Epithelial cell of proximal tubule (primary cell): Measurements from ENCODE around the gene XRCC3. TPM values are rescaled to one million over a fixed set of nuclear protein-coding genes. Genes with fewer than 3 reads are reported as not detected.

Experiments used
- DNase-seq: peaks from one replicate; pipeline ENCODE4 v3.0.0-alpha.2; 2011; ENCODE audit warnings: low read depth
- H3K4me3 ChIP-seq: 2 replicates; pipeline ENCODE4 v1.5.1; 2011; ENCODE audit warnings: low read depth, mild to moderate bottlenecking, low read length
- CTCF ChIP-seq: conservative IDR thresholded peaks from 2 replicates; pipeline ENCODE4 v1.5.1; 2012; ENCODE audit warnings: low read depth, mild to moderate bottlenecking, low read length
- total RNA-seq: library from RNA; depleted of rRNA; stranded (reverse); fragments of >200 nt; gene quantifications from 2 replicates; pipeline ENCODE4 v1.2.3, GENCODE V29; 2015

Gene XRCC3
- total RNA-seq, 1 donor from 2014 or later: 32.5 TPM

- no peak for TF ChIP-seq CTCF
- no peak overlapping the region for H3K4me3 ChIP-seq
These were observed 14.3 kb downstream of the XRCC3 start for GRCh38 chr14:103700753-103701490.

GRCh38 chr14:103699901-103700752 is 15.1 kb downstream of the XRCC3 start:
- no peak overlapping the region for H3K4me3 ChIP-seq
- no peak for TF ChIP-seq CTCF
- DNase-seq: no peak

More at GRCh38 chr14:103700753-103701490, 14.3 kb downstream of the XRCC3 start:
- DNase-seq: no peak

GRCh38 chr14:103699261-103699661 is 16.0 kb downstream of the XRCC3 start:
- no peak for TF ChIP-seq CTCF
- H3K4me3 ChIP-seq: no peak overlapping the region
- DNase-seq: no peak

GRCh38 chr14:103698380-103699260 is 16.6 kb downstream of the XRCC3 start:
- TF ChIP-seq CTCF: no peak
- no peak for DNase-seq

GRCh38 chr14:103697603-103698379 is 17.5 kb downstream of the XRCC3 start:
- no peak for DNase-seq
- no peak for TF ChIP-seq CTCF

More at GRCh38 chr14:103698380-103699260, 16.6 kb downstream of the XRCC3 start:
- H3K4me3 ChIP-seq: no peak overlapping the region

GRCh38 chr14:103697206-103697602 is 18.0 kb downstream of the XRCC3 start:
- DNase-seq: no peak
- no peak for TF ChIP-seq CTCF
- H3K4me3 ChIP-seq: no peak overlapping the region

More at GRCh38 chr14:103697603-103698379, 17.5 kb downstream of the XRCC3 start:
- H3K4me3 ChIP-seq: no peak overlapping the region
